Measurements from ENCODE around the gene LTBP2.

The LTBP2 gene

DNA sequence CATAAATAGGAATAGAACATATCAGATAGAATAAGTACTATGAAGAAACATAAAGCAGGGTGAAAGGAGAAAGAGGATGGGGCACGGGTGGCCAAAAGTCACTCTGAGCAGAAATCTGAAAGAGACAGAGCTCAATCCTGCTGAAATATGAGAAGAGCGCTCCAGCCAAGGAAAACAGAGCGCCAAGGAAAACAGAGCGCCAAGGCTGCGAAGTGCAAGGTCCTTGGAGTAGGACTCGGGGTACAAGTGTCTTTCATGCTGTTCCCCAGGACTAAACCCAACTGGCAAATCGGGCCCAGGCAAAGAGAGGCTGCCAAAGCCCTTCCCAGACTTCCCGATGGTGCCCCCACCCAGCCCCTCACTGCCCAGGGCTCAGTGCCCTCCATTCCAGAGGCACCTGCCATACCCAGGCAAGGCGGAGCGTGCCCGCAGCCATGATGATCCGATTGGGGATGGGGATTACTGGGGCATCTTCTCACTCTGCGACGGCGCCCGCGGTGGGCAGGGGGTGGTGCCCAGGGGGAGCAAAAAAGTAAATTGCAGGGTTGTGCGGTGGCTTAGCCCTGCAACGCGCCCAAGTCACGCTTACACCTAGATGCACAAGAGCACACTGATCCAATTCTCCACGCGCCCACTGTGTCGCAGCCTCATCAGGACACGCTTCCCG is 1.7 kb downstream of the LTBP2 start:
- no peaks in the 10 kb centered on the region for H3K9me3 ChIP-seq (ENCODE audit: severe bottlenecking)
- H3K27me3 ChIP-seq (ENCODE audit: insufficient read depth, low read depth, severe bottlenecking), result no peaks in the 10 kb centered on the region
- no peak for DNase-seq
- no peak overlapping the region for H3K27ac ChIP-seq
- no peak for TF ChIP-seq CTCF (IDR thresholded peaks at IDR 0.05; ENCODE audit: low read depth, low read length)
- no peaks in the 10 kb centered on the region for H3K36me3 ChIP-seq
- H3K4me3 ChIP-seq (ENCODE audit: low read depth, low read length), result no peak overlapping the region

GRCh38 chr14:74609721-74610120 is 2.3 kb downstream of the LTBP2 start:
- Histone ChIP-seq H3K27me3 (ENCODE audit: insufficient read depth, low read depth, severe bottlenecking) (no peaks in the 10 kb centered on the region), H3K27ac (no peak overlapping the region), H3K9me3 (ENCODE audit: severe bottlenecking) (no peaks in the 10 kb centered on the region), H3K36me3 (no peaks in the 10 kb centered on the region), H3K4me3 (ENCODE audit: low read depth, low read length) (no peak overlapping the region)
- TF ChIP-seq CTCF (IDR thresholded peaks at IDR 0.05; ENCODE audit: low read depth, low read length), result no peak
- DNase-seq, result no peak

- DNase-seq, result peak; percentile 82
- peak overlapping the region; percentile 18; the same call in 1 of the 2 replicates for H3K27ac ChIP-seq
- no peaks in the 10 kb centered on the region for H3K27me3 ChIP-seq (ENCODE audit: insufficient read depth, low read depth, severe bottlenecking)
- H3K4me3 ChIP-seq (ENCODE audit: low read depth, low read length), result no peak overlapping the region
- no peaks in the 10 kb centered on the region for H3K36me3 ChIP-seq
- no peaks in the 10 kb centered on the region for H3K9me3 ChIP-seq (ENCODE audit: severe bottlenecking)
- TF ChIP-seq CTCF (IDR thresholded peaks at IDR 0.05; ENCODE audit: low read depth, low read length), result peak; percentile 91
Measured at GRCh38 chr14:74608959-74609611, 3.0 kb downstream of the LTBP2 start.

DNA sequence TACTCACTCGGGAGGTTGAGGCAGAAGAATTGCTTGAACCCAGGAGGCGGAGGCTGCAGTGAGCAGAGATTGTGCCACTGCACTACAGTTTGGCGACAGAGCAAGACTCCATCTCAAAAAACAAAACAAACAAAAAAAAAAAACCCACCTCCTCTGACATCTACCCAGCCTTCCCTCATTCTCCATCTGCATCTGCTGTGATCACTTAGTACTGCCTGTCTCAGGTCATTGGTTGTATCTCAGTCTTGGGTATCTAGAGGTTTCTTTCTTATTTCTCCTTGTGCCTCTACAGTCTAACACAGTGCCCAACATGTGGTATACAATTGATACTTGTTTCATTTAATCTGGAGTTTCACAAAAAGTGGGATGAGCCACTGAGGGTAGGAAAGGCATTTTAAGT is 5.3 kb downstream of the LTBP2 start:
- no peaks in the 10 kb centered on the region for H3K9me3 ChIP-seq (ENCODE audit: severe bottlenecking)
- H3K27me3 ChIP-seq (ENCODE audit: insufficient read depth, low read depth, severe bottlenecking), result no peaks in the 10 kb centered on the region
- H3K27ac ChIP-seq, result no peak overlapping the region
- H3K36me3 ChIP-seq, result no peaks in the 10 kb centered on the region
- no peak for TF ChIP-seq CTCF (IDR thresholded peaks at IDR 0.05; ENCODE audit: low read depth, low read length)
- DNase-seq, result no peak
- no peak overlapping the region for H3K4me3 ChIP-seq (ENCODE audit: low read depth, low read length)

DNA sequence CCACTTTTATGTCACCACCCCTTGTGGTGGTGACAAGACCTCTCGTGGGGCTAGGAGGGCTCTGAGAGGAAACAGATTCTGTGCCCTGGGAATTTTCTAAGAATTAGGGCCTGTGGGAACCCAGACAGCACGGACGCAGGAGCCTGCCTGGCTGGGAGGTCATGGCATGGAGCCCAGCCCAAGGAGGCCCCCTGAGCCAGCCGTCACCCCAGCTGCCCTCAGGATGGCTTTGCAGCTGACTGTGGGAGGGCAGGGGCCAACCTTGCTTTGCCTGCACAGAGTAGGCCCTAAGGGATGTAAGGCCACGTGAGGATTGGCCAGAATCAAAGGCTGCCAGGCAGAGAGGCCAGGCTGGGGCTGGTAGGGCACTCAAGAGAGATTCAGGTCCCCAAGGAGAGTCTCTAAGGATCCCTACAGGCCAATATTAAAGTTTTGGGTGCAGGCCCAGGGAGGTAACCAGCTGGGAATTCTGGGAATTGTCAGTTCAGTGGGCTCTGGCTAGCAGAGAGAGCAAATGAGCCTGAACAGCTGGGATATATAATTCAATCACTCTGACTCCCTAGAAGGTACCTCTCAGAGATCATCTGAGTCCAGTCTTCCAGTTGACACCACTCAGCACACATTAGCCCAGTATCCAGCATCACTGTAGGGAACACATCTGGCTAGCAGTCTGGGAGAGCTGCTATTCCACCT is 6.4 kb downstream of the LTBP2 start:
- no peak overlapping the region for H3K27ac ChIP-seq
- H3K9me3 ChIP-seq (ENCODE audit: severe bottlenecking), result no peaks in the 10 kb centered on the region
- H3K4me3 ChIP-seq (ENCODE audit: low read depth, low read length), result no peak overlapping the region
- DNase-seq, result no peak
- no peak for TF ChIP-seq CTCF (IDR thresholded peaks at IDR 0.05; ENCODE audit: low read depth, low read length)
- H3K27me3 ChIP-seq (ENCODE audit: insufficient read depth, low read depth, severe bottlenecking), result no peaks in the 10 kb centered on the region
- no peaks in the 10 kb centered on the region for H3K36me3 ChIP-seq

Measured in WERI-Rb-1 (cell line).